ENCODE measurements around the gene NKX1-2.

The NKX1-2 gene

GRCh38 chr10:124495162-124495561 lies 45.3 kb upstream of the NKX1-2 start:
- TF ChIP-seq, protein P1, sequence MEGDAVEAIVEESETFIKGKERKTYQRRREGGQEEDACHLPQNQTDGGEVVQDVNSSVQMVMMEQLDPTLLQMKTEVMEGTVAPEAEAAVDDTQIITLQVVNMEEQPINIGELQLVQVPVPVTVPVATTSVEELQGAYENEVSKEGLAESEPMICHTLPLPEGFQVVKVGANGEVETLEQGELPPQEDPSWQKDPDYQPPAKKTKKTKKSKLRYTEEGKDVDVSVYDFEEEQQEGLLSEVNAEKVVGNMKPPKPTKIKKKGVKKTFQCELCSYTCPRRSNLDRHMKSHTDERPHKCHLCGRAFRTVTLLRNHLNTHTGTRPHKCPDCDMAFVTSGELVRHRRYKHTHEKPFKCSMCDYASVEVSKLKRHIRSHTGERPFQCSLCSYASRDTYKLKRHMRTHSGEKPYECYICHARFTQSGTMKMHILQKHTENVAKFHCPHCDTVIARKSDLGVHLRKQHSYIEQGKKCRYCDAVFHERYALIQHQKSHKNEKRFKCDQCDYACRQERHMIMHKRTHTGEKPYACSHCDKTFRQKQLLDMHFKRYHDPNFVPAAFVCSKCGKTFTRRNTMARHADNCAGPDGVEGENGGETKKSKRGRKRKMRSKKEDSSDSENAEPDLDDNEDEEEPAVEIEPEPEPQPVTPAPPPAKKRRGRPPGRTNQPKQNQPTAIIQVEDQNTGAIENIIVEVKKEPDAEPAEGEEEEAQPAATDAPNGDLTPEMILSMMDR (conservative IDR thresholded peaks at IDR 0.05; ENCODE audit: control insufficient read depth, insufficient read depth, low read depth, low read length) = no peak
- no peak overlapping the region for H3K4me3 ChIP-seq (ENCODE audit: control insufficient read depth, low read depth, low read length)
- DNase-seq (ENCODE audit: low read depth) = no peak

- DNase-seq (ENCODE audit: low read depth) = no peak
- H3K4me3 ChIP-seq (ENCODE audit: control insufficient read depth, low read depth, low read length) = no peak overlapping the region
- TF ChIP-seq, protein P1 (conservative IDR thresholded peaks at IDR 0.05; ENCODE audit: control insufficient read depth, insufficient read depth, low read depth, low read length) = no peak
Observed at GRCh38 chr10:124494046-124494807, 44.4 kb upstream of the NKX1-2 start.

GRCh38 chr10:124493214-124493882 lies 43.5 kb upstream of the NKX1-2 start:
- no peak for DNase-seq (ENCODE audit: low read depth)
- TF ChIP-seq, protein P1 (conservative IDR thresholded peaks at IDR 0.05; ENCODE audit: control insufficient read depth, insufficient read depth, low read depth, low read length) = no peak
- no peak overlapping the region for H3K4me3 ChIP-seq (ENCODE audit: control insufficient read depth, low read depth, low read length)

- TF ChIP-seq, protein P1 (conservative IDR thresholded peaks at IDR 0.05; ENCODE audit: control insufficient read depth, insufficient read depth, low read depth, low read length) = no peak
- DNase-seq (ENCODE audit: low read depth) = no peak
- no peak overlapping the region for H3K4me3 ChIP-seq (ENCODE audit: control insufficient read depth, low read depth, low read length)
Observed at GRCh38 chr10:124492266-124492665, 42.4 kb upstream of the NKX1-2 start.

DNA sequence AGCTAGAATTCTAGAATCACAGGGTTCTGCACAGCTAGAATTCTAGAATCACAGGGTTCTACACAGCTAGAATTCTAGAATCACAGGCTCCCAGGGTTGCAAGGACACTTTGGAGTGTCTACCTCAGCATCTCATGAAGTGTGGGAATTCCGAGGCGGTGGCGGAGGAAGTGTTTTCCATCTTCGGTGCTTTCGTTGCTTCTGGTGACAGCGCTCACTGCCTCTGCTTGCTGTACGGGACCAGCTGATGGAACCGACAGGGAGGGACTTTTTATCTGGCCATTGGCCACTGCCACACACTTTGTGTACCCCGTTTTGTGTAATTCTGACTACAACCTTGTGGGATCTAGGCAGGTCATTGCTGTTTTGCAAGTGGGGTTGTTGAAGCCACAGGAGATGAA lies 41.3 kb upstream of the NKX1-2 start:
- DNase-seq (ENCODE audit: low read depth) = no peak
- no peak overlapping the region for H3K4me3 ChIP-seq (ENCODE audit: control insufficient read depth, low read depth, low read length)
- TF ChIP-seq, protein P1 (conservative IDR thresholded peaks at IDR 0.05; ENCODE audit: control insufficient read depth, insufficient read depth, low read depth, low read length) = no peak

GRCh38 chr10:124486635-124487034 lies 36.8 kb upstream of the NKX1-2 start:
- no peak overlapping the region for H3K4me3 ChIP-seq (ENCODE audit: control insufficient read depth, low read depth, low read length)
- no peak for DNase-seq (ENCODE audit: low read depth)
- TF ChIP-seq, protein P1 (conservative IDR thresholded peaks at IDR 0.05; ENCODE audit: control insufficient read depth, insufficient read depth, low read depth, low read length) = no peak

All from fibroblast of mammary gland (primary cell).